GM18873 (cell line): Measurements from ENCODE around the gene ADCY5.

ENCODE experiments used
- ATAC-seq: cut with Tn5 transposase; IDR thresholded peaks from one replicate; pipeline ENCODE4 v1.9.1; 2021; ENCODE audit warnings: mild to moderate bottlenecking, moderate library complexity, moderate number of reproducible peaks; ENCODE audit not compliant: unreplicated experiment, low FRiP score

Gene ADCY5

GRCh38 chr3:123236902-123237301, 212.0 kb downstream of the ADCY5 start:
- ATAC-seq = no peak
